Pons (tissue), 1 donor: ENCODE measurements around the gene PACSIN3.
"Not testable (repeated sequence)": the region's sequence is repeated elsewhere in the genome, so short reads cannot be mapped to it uniquely, and the experiment has no call there.

Experiments
- DNase-seq: peaks from one replicate; pipeline ENCODE4 v3.0.0-alpha.2; 2016; ENCODE audit warnings: low spot score

PACSIN3 gene

GRCh38 chr11:47186076-47186699 is at the start of gene PACSIN3:
Gene PACSIN3 (minus strand): TSS chr11:47186434. CDS start chr11:47182727, 3,707 bp downstream.
- DNase-seq = no peak

GRCh38 chr11:47235163-47235562 is 48.9 kb upstream of the PACSIN3 start:
- DNase-seq = no peak

GRCh38 chr11:47234669-47235100 is 48.5 kb upstream of the PACSIN3 start:
- no peak for DNase-seq

- DNase-seq = peak; percentile 46
Measured at GRCh38 chr11:47233989-47234668, 47.9 kb upstream of the PACSIN3 start.

- DNase-seq = no peak
Measured at GRCh38 chr11:47233051-47233450, 46.8 kb upstream of the PACSIN3 start.

GRCh38 chr11:47229161-47229560 is 42.9 kb upstream of the PACSIN3 start:
- DNase-seq = no peak

- DNase-seq = no peak
Measured at GRCh38 chr11:47225552-47226400, 39.5 kb upstream of the PACSIN3 start.

- DNase-seq = no peak
Measured at GRCh38 chr11:47222696-47223095, 36.5 kb upstream of the PACSIN3 start.

DNA sequence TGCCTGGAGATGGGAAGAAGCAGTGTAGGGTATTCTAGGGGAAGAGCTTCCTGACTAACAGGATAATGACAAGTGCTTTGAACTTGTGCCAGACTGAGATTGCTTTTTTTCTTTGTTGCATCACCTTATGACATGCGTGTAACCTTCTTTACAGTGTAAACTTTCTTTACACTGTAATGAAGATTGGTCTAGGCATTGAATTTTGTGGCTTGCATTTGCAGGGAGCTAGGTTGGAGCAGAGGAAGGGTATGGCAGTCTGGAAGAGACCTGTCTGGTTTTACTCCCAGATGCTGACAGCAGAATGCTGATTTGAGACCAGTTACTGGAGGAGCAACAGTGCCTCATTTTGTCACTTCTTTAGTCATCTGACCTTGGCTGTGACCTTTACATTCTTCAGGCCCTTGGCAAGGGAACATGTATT is 34.2 kb upstream of the PACSIN3 start:
- DNase-seq = no peak

GRCh38 chr11:47216121-47216798 is 30.0 kb upstream of the PACSIN3 start:
- DNase-seq = peak; percentile 11

- peak; percentile 9 for DNase-seq
Measured at GRCh38 chr11:47215366-47215910, 29.2 kb upstream of the PACSIN3 start.

- DNase-seq = peak; percentile 98
Measured at GRCh38 chr11:47213950-47214565, 27.8 kb upstream of the PACSIN3 start.

DNA sequence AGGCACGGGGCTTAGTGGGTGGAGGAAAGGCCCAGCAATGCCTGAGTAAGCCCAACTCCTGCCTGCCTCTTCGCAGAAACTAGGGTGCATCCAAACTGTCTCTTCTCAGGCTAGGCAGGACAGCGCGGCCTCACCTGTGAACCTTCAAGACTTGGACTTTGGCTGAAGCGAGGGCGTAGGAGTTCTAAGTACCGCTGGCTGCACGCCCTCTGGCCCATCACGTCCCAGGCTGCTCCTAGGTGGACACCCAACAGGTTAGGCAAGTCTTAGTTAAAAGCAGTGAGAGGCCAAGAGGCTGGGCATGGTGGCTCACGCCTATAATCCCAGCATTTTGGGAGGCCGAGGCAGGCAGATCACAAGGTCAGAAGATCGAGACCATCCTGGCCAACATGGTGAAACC is 26.7 kb upstream of the PACSIN3 start:
- DNase-seq = no peak

DNA sequence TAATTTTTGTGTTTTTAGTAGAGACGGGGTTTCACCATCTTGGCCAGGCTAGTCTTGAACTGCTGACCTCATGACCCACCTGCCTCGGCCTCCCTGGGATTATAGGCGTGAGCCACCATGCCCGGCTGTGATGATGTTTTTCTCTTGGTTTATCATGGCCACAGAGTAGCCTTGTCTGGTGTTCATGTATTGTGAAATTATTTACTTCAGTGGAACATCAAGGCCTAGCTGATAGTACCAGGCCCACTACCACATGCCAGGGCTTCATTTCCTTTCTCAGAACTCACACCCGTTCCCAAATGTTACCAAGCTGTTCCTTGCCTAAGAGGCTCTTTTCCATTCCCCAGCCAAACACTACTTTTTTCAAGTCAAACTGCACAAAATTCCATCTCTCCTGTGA is 22.4 kb upstream of the PACSIN3 start:
- DNase-seq = no peak

- DNase-seq = not testable (repeated sequence)
Measured at GRCh38 chr11:47208008-47208552, 21.8 kb upstream of the PACSIN3 start.

DNA sequence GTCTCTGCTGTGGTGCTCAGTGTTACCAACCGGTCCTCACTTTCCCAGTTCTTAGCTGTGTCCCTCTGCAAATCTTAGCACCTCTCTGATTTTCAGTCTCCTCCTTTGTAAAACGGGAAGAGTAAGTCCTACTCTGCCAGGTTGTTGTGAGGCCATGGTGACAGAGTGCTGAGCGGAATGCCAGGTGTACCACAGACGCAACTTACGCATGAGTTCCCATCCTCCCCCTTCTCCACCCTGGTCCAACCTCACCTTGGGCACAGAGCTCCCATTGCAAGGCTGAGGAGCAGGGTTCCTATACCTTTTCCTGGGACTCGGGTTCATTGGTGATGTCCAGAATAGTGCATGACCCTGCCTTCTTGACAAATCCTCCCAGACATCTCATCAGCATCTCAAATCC is 21.2 kb upstream of the PACSIN3 start:
- DNase-seq = no peak

GRCh38 chr11:47206577-47206976 is 20.3 kb upstream of the PACSIN3 start:
- not testable (repeated sequence) for DNase-seq

GRCh38 chr11:47204637-47204989 is 18.4 kb upstream of the PACSIN3 start:
- no peak for DNase-seq

DNA sequence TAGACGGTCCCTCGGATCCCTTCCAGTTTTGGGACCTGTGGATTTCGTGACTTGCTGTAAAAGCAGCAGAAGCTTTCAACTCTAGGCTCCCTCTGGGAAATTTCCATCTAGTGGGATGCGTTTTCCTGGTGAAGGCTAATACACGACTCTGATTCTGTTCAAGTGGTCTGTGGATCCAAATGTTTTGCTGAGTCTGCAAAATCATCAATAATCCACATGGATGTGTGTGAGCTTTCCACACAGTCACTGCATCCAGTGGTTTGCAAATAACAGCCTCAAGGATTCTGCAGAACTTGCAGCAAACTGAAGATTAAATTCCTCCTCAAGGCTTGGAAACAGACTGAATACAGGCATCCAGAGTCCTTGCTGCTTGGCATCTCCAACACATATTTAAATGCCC is 16.3 kb upstream of the PACSIN3 start:
- no peak for DNase-seq

GRCh38 chr11:47201015-47201414 is 14.8 kb upstream of the PACSIN3 start:
- DNase-seq = no peak

DNA sequence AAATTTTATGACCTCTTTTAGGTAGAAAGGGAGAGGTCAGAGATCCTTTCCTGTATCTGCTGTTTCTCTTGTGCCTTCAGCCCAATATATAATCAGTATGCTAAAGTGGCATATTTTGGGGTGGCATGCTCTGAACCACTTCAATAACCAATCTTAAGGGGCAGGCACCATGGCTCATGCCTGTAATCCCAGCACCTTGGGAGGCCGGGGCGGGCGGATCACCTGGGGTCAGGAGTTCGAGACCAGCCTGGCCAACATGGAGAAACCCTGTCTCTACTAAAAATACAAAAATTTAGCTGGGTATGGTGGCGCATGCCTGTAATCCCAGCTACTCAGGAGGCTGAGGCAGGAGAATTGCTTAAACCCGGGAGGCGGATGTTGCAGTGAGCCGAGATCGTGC is 11.9 kb upstream of the PACSIN3 start:
- not testable (repeated sequence) for DNase-seq
